Measurements from ENCODE around the gene RBBP8NL. TPM values are rescaled to one million over a fixed set of nuclear protein-coding genes. Genes with fewer than 3 reads are reported as not detected.
"Not testable (repeated sequence)": the region's sequence is repeated elsewhere in the genome, so short reads cannot be mapped to it uniquely, and the experiment has no call there.

The RBBP8NL gene
- total RNA-seq, 4 donors from 2014 or later: not detected

- Histone ChIP-seq H3K4me1 (peaks cover 0 to 7% (median 0%) of the 10 kb centered on the region in 4 donors), H3K36me3 (no peaks in the 10 kb centered on the region), H3K27me3 (peaks cover 0 to 58% of the 10 kb centered on the region in 2 donors), H3K4me3 (no peak overlapping the region), H3K27ac (no peak overlapping the region), H3K9me3 (no peaks in the 10 kb centered on the region)
- 65 to 68% methylated on average over 16 to 19 of the region's 23 CpGs for WGBS, 2 donors
- no peak for DNase-seq (ENCODE audit: low spot score in 2 of 2)
- TF ChIP-seq CTCF (IDR thresholded peaks at IDR 0.05) (no peak), POLR2A (IDR thresholded peaks at IDR 0.05) (no peak), EP300 (IDR thresholded peaks at IDR 0.05) (no peak)
These were observed 2.3 kb upstream of the RBBP8NL start for GRCh38 chr20:62429455-62430310.

DNA sequence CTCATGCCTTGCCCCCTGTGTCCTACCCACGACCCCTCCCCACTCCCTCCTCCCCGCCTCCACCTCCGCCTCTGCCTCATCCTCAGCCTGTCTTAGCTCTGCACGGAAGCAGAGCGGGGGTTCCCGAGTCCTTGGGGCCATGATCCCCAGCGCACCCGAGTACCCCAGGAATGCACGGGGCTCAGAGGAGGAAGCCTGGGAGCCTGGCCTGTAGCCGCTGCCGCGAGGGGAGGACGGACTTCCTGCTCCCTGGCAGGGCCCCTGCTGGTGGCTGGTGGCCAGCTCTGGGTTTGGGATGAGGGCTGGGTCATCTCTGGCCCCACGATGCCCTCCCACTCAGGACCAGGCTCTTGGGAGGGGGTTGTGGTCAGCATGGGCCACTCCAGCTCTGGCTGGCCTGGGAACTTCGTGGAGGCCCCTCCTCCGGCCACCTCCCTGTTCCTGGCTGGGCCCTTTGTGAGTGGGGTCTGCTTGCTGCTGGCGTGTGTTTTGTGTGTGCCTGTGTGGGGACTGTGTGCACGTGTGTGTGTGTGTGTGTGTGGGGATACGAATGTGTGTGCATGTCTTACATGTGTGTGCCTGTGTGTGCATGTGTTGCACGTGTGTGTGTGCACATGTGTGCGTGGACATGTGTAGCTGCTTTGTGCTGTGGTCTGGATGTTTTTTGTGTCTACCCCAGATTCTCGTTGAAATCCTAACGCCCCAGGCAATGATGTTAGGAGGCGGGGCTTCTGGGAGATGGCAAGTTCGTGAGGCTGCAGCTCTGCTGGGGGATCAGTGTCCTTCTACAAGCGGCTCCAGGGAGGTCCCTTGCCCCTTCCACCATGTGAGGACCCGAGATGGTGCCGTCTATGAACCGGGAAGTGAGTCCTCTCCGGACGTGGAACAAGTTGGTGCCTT lies 1.3 kb upstream of the RBBP8NL start:
- no peak overlapping the region for H3K27ac ChIP-seq
- no peaks in the 10 kb centered on the region for H3K9me3 ChIP-seq
- peaks cover 0 to 2% (median 0%) of the 10 kb centered on the region in 4 donors for H3K4me1 ChIP-seq
- no peak for TF ChIP-seq POLR2A (IDR thresholded peaks at IDR 0.05)
- no peak for TF ChIP-seq EP300 (IDR thresholded peaks at IDR 0.05)
- TF ChIP-seq CTCF (IDR thresholded peaks at IDR 0.05): no peak
- no peaks in the 10 kb centered on the region for H3K36me3 ChIP-seq
- DNase-seq (ENCODE audit: low spot score in 2 of 2): no peak
- WGBS, 2 donors: 32 to 41% methylated on average over 29 to 30 of the region's 31 CpGs
- H3K27me3 ChIP-seq: peaks cover 0 to 62% of the 10 kb centered on the region in 2 donors
- no peak overlapping the region for H3K4me3 ChIP-seq

GRCh38 chr20:62428002-62428372 lies 648 bp upstream of the RBBP8NL start:
- Histone ChIP-seq H3K27ac (no peak overlapping the region), H3K4me1 (no peaks in the 10 kb centered on the region), H3K27me3 (peaks cover 0 to 64% of the 10 kb centered on the region in 2 donors), H3K9me3 (no peaks in the 10 kb centered on the region), H3K4me3 (no peak overlapping the region), H3K36me3 (no peaks in the 10 kb centered on the region)
- TF ChIP-seq EP300 (IDR thresholded peaks at IDR 0.05): no peak
- TF ChIP-seq POLR2A (IDR thresholded peaks at IDR 0.05): no peak
- TF ChIP-seq CTCF (IDR thresholded peaks at IDR 0.05): no peak
- WGBS, 2 donors: 77 to 89% methylated on average over 8 of the region's 10 CpGs
- no peak for DNase-seq (ENCODE audit: low spot score in 2 of 2)

DNA sequence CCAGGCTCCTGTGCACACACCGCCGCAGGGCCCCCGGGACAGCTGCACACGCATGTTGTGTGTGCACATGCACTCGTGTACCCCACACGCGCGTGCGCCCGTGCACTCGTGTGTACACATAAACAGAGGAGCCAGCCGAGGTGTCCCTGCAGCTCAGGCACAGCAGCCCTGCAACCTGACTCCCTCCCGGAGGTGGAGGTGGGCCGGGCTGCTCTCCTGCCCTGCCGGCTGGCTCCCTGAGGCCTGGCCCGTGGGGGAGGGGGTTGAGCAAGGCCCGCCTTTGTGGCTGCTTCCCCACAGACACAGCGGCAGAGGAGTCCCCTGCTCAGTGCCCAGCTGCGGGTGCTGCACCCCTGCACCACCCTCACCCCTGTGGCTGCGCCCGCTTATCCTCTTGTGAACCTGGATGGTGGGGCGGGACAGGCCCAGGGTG lies 624 bp downstream of the RBBP8NL start:
- WGBS, 2 donors: 54 to 56% methylated on average over 13 to 16 of the region's 22 CpGs
- no peak overlapping the region for H3K27ac ChIP-seq
- TF ChIP-seq POLR2A (IDR thresholded peaks at IDR 0.05) (no peak), EP300 (IDR thresholded peaks at IDR 0.05) (no peak), CTCF (IDR thresholded peaks at IDR 0.05) (no peak)
- no peak for DNase-seq (ENCODE audit: low spot score in 2 of 2)
- no peaks in the 10 kb centered on the region for H3K9me3 ChIP-seq
- no peaks in the 10 kb centered on the region for H3K36me3 ChIP-seq
- no peak overlapping the region for H3K4me3 ChIP-seq
- H3K4me1 ChIP-seq: no peaks in the 10 kb centered on the region
- peaks cover 0 to 61% of the 10 kb centered on the region in 2 donors for H3K27me3 ChIP-seq

DNA sequence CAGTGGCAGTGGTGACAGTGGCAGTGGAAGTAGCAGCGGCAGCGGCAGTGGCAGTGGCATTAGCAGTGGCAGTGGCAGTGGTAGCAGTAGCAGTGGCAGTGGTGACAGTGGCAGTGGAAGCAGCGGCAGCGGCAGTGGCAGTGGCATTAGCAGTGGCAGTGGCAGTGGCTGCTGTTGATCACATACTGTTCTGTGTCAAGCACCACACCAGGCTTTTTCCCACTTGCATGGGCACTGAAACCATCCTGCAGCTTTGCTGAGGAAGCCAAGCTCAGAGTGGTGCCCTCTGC lies 1.3 kb downstream of the RBBP8NL start:
- not testable (repeated sequence) for DNase-seq (ENCODE audit: low spot score in 2 of 2); H3K36me3 ChIP-seq; H3K9me3 ChIP-seq; H3K4me3 ChIP-seq; H3K4me1 ChIP-seq; H3K27ac ChIP-seq
- 81 to 96% methylated on average over 4 of the region's 4 CpGs for WGBS, 2 donors
- peaks cover 0 to 61% of the 10 kb centered on the region in 2 donors for H3K27me3 ChIP-seq

Measured in tibial nerve (tissue), 4 donors.